Upper lobe of left lung (tissue), 4 donors: ENCODE results near the gene MOV10L1.

Experiments
- CTCF ChIP-seq, 6 experiments: fragments of 450-650 bp in 4 of 6; fragments of 200-600 bp in 2 of 6; sonication (generic) in 2 of 6; IDR thresholded peaks; one replicate each; pipeline ENCODE4 v1.5.1; 2016 to 2019; ENCODE audit warnings: antibody characterized with exemption in 6 of 6
- POLR2A ChIP-seq, 4 donors: fragments of 450-650 bp; IDR thresholded peaks; one replicate each; pipeline ENCODE4 v1.5.1; 2016 to 2017; ENCODE audit warnings: antibody characterized with exemption in 4 of 4, mild to moderate bottlenecking in 2 of 4

DNA sequence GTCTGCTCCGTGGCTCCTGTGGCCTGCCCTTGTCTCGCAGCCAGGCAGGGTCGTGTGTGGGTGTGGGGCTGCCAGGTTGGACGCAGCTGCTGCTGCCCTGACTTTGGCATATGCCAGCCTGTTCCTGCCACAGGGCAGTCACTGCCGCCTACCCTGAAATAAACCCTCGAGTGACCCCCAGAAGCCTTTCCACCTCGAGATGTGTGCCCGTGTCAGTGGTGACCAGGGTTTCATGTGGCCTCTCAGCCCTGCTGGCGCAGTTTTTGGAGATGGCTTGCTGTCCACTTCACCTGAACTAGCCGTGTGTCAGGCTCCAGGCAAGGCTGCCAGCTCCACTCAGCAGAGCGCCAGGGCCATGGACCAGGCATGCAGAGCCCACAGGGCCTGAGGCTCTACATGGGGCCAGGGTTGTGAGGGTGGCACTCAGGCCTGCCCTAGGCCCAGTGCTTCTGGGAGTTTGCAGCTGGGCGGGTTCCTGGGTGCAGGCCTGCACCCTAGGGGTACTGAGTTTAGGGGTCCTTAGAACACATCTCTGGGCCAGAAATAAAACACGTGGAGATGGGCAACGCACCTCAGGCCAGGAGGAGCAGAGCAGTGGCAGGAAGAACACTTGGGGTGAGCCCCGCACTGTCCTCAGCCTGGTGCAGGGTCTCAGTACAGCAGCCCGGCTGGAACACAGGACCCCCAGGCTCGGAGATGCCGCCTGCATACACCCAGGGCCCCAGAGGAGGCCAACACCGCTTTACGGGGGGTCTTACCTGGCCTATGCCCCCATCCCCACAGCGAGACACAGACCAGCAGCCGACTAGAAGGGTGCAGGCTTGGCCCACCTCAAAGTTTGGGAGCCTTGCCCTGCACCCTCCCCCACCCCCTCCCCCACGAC is 71.9 kb downstream of the MOV10L1 start:
- TF ChIP-seq CTCF (IDR thresholded peaks at IDR 0.05) (no peak), POLR2A (IDR thresholded peaks at IDR 0.05) (no peak)
